ENCODE measurements around the gene DNMT1.
"Not testable (repeated sequence)": the region's sequence is repeated elsewhere in the genome, so short reads cannot be mapped to it uniquely, and the experiment has no call there.

The DNMT1 gene

GRCh38 chr19:10223488-10224213, 28.9 kb upstream of the DNMT1 start:
- no peak for DNase-seq
- intact Hi-C loops (cut with DNase I) = no loop called here

- DNase-seq = peak in 6 of 42 donors; percentile 8 to 45 (median 25)
These were observed 27.6 kb upstream of the DNMT1 start for GRCh38 chr19:10222201-10222890.

GRCh38 chr19:10220695-10221094, 25.9 kb upstream of the DNMT1 start:
- intact Hi-C loops (cut with DNase I) = no loop called here
- no peak for DNase-seq

More at GRCh38 chr19:10222201-10222890, 27.6 kb upstream of the DNMT1 start:
- intact Hi-C loops (cut with DNase I) = no loop called here

- no peak for DNase-seq
- intact Hi-C loops (cut with DNase I) = no loop called here
These were observed 24.9 kb upstream of the DNMT1 start for GRCh38 chr19:10219678-10220077.

GRCh38 chr19:10217085-10217484, 22.3 kb upstream of the DNMT1 start:
- intact Hi-C loops (cut with DNase I) = no loop called here
- no peak for DNase-seq

GRCh38 chr19:10214784-10215183, 20.0 kb upstream of the DNMT1 start:
- no peak for DNase-seq
- intact Hi-C loops (cut with DNase I) = no loop called here

GRCh38 chr19:10211691-10212090, 16.9 kb upstream of the DNMT1 start:
- intact Hi-C loops (cut with DNase I) = no loop called here
- no peak for DNase-seq

GRCh38 chr19:10211061-10211460, 16.3 kb upstream of the DNMT1 start:
- intact Hi-C loops (cut with DNase I) = no loop called here
- DNase-seq = no peak

GRCh38 chr19:10209315-10209714, 14.6 kb upstream of the DNMT1 start:
- no peak for DNase-seq
- intact Hi-C loops (cut with DNase I) = no loop called here

GRCh38 chr19:10207026-10207425, 12.3 kb upstream of the DNMT1 start:
- intact Hi-C loops (cut with DNase I) = no loop called here
- DNase-seq = no peak

GRCh38 chr19:10206226-10206885, 11.6 kb upstream of the DNMT1 start:
- intact Hi-C loops (cut with DNase I) = no loop called here
- no peak for DNase-seq

- DNase-seq = no peak
- intact Hi-C loops (cut with DNase I) = no loop called here
These were observed 10.9 kb upstream of the DNMT1 start for GRCh38 chr19:10205636-10206035.

- intact Hi-C loops (cut with DNase I) = no loop called here
- no peak for DNase-seq
These were observed 8.9 kb upstream of the DNMT1 start for GRCh38 chr19:10203686-10204085.

GRCh38 chr19:10201176-10201575, 6.4 kb upstream of the DNMT1 start:
- DNase-seq = no peak
- intact Hi-C loops (cut with DNase I) = no loop called here

GRCh38 chr19:10200101-10200500, 5.3 kb upstream of the DNMT1 start:
- DNase-seq; intact Hi-C loops (cut with DNase I): not testable (repeated sequence)

GRCh38 chr19:10198889-10199644, 4.3 kb upstream of the DNMT1 start:
- intact Hi-C loops (cut with DNase I); DNase-seq: not testable (repeated sequence)

GRCh38 chr19:10195199-10195519, 406 bp upstream of the DNMT1 start:
- DNase-seq = no peak
- intact Hi-C loops (cut with DNase I) = no loop called here

- DNase-seq = peak in 1 of 42 donors; percentile 45
- intact Hi-C loops (cut with DNase I) = loop anchor here (5.0 kb wide), 1 partner anchor 58 kb away; the partner anchor contains the start of gene MRPL4
These were observed 808 bp downstream of the DNMT1 start for GRCh38 chr19:10193790-10194499.

- DNase-seq = no peak
- intact Hi-C loops (cut with DNase I) = loop anchor here (5.0 kb wide), 1 partner anchor 59 kb away; the partner anchor contains the start of gene MRPL4
These were observed 1.8 kb downstream of the DNMT1 start for GRCh38 chr19:10192922-10193321.
